GM12878 (cell line): Measurements from ENCODE around the gene EYS. TPM values are rescaled to one million over a fixed set of nuclear protein-coding genes. Genes with fewer than 3 reads are reported as not detected.

Source experiments
- ATAC-seq: fragments of 200-7000 bp; cut with Tn5 transposase; 3 replicates; pipeline ENCODE4 v1.9.1; 2020; ENCODE audit warnings: mild to moderate bottlenecking, moderate library complexity
- BruUV-seq: library from RNA; stranded (reverse); fragments of 400-500 nt; replicated peaks from 2 replicates; lab custom pipeline; 2021; lab: Mats Ljungman, UMichigan
- CTCF ChIA-PET: fragments of 300-600 bp; sonication (Branson Sonifier 250); formaldehyde crosslinking; extraction: SDS; loops from one replicate; lab custom pipeline; 2021; ENCODE audit warnings: inconsistent platforms; lab: Yijun Ruan, JAX
- POLR2A ChIA-PET: fragments of 350-600 bp; formaldehyde crosslinking; extraction: SDS; loops from one replicate; lab custom pipeline; 2021; ENCODE audit warnings: inconsistent platforms; lab: Charles Lee
- RAD21 ChIA-PET: fragments of 300-600 bp; sonication (Branson Sonifier 250); formaldehyde crosslinking; loops from one replicate; lab custom pipeline; 2023; ENCODE audit warnings: antibody characterized with exemption; ENCODE audit not compliant: unreplicated experiment; lab: Charles Lee
- SMC1A ChIA-PET: fragments of 300-600 bp; sonication (Branson Sonifier 250); formaldehyde crosslinking; loops from one replicate; lab custom pipeline; 2023; ENCODE audit not compliant: unreplicated experiment, uncharacterized antibody; lab: Charles Lee
- DNase-seq: peaks from one replicate; pipeline ENCODE4 v3.0.0-alpha.2; 2011; ENCODE audit warnings: low read depth, low spot score
- FAIRE-seq: peaks from 3 replicates; lab custom pipeline; 2011; peaks lifted over from hg19 to GRCh38; lab: Jason Lieb, UNC
- H2AFZ ChIP-seq: 2 replicates; pipeline ENCODE4 v1.6.0; 2011; ENCODE audit warnings: low read depth, low read length, control low read depth; ENCODE audit not compliant: control insufficient read depth
- H3K27ac ChIP-seq: 2 replicates; pipeline ENCODE4 v1.5.1; 2011; ENCODE audit warnings: control low read depth; ENCODE audit not compliant: control insufficient read depth, insufficient read depth
- H3K27me3 ChIP-seq, 2 experiments: replicated peaks in 1 of 2; 2 replicates each; pipeline versions ENCODE4 v1.6.0 to v1.6.1; 2011; ENCODE audit warnings: low read length in 1 of 2; ENCODE audit not compliant: control insufficient read depth in 2 of 2, insufficient read depth in 2 of 2
- H3K36me3 ChIP-seq, 2 experiments: 2 replicates each; pipeline ENCODE4 v1.5.1; 2011; ENCODE audit warnings: low read length in 1 of 2; ENCODE audit not compliant: control insufficient read depth in 2 of 2, insufficient read depth in 2 of 2
- H3K4me1 ChIP-seq: 2 replicates; pipeline ENCODE4 v1.6.1; 2011; ENCODE audit warnings: mild to moderate bottlenecking, low read length, moderate library complexity, mixed read lengths; ENCODE audit not compliant: control insufficient read depth, insufficient read depth
- H3K4me2 ChIP-seq: 2 replicates; pipeline ENCODE4 v1.6.0; 2011; ENCODE audit warnings: control low read depth; ENCODE audit not compliant: control insufficient read depth, insufficient read depth
- H3K4me3 ChIP-seq: fragments of 200-600 bp; sonication (generic); 2 replicates; pipeline ENCODE4 v1.5.1; 2016
- H3K79me2 ChIP-seq: 2 replicates; pipeline ENCODE4 v1.6.0; 2011; ENCODE audit warnings: low read length; ENCODE audit not compliant: control insufficient read depth, insufficient read depth
- H3K9ac ChIP-seq: 2 replicates; pipeline ENCODE4 v1.8.0; 2011; ENCODE audit warnings: low read length, control low read depth, mixed read lengths; ENCODE audit not compliant: control insufficient read depth, insufficient read depth
- H3K9me3 ChIP-seq: replicated peaks from 3 replicates; pipeline ENCODE4 v1.5.1; 2011; ENCODE audit warnings: mild to moderate bottlenecking, low read length; ENCODE audit not compliant: control insufficient read depth, insufficient read depth
- H4K20me1 ChIP-seq: 2 replicates; pipeline ENCODE4 v1.6.0; 2011; ENCODE audit not compliant: control insufficient read depth, insufficient read depth
- ATF7 ChIP-seq: fragments of 450-650 bp; IDR thresholded peaks from 2 replicates; pipeline ENCODE4 v1.6.1; 2016; ENCODE audit warnings: low read depth, mild to moderate bottlenecking
- BACH1 ChIP-seq: fragments of 450-650 bp; IDR thresholded peaks from 2 replicates; pipeline ENCODE4 v1.6.1; 2017; ENCODE audit warnings: mild to moderate bottlenecking, borderline replicate concordance
- CBFB ChIP-seq: IDR thresholded peaks from 2 replicates; pipeline ENCODE4 v1.6.1; 2016; ENCODE audit warnings: antibody characterized with exemption, low read depth
- CHD4 ChIP-seq: fragments of 200-600 bp; sonication (generic); IDR thresholded peaks from 2 replicates; pipeline ENCODE4 v1.6.1; 2016; ENCODE audit warnings: mild to moderate bottlenecking
- GATAD2B ChIP-seq: fragments of 450-650 bp; conservative IDR thresholded peaks from 2 replicates; pipeline ENCODE4 v1.6.1; 2017; ENCODE audit warnings: low read depth, mild to moderate bottlenecking, moderate library complexity
- HDAC2 ChIP-seq: fragments of 200-600 bp; sonication (generic); IDR thresholded peaks from 2 replicates; pipeline ENCODE4 v1.6.1; 2017
- IKZF1 ChIP-seq: fragments of 450-650 bp; conservative IDR thresholded peaks from 2 replicates; pipeline ENCODE4 v1.6.1; 2017; ENCODE audit warnings: antibody characterized with exemption, mild to moderate bottlenecking
- KDM1A ChIP-seq: fragments of 200-600 bp; sonication (generic); IDR thresholded peaks from 2 replicates; pipeline ENCODE4 v1.6.1; 2016; ENCODE audit warnings: borderline replicate concordance
- NFXL1 ChIP-seq: fragments of 450-650 bp; IDR thresholded peaks from 2 replicates; pipeline ENCODE4 v1.6.1; 2017; ENCODE audit warnings: antibody characterized with exemption, mild to moderate bottlenecking, borderline replicate concordance
- NR2F1 ChIP-seq: fragments of 450-650 bp; conservative IDR thresholded peaks from 2 replicates; pipeline ENCODE4 v1.6.1; 2017; ENCODE audit warnings: mild to moderate bottlenecking
- POU2F2 ChIP-seq: IDR thresholded peaks from 3 replicates; pipeline ENCODE4 v1.6.1; 2011; ENCODE audit warnings: low read depth, mild to moderate bottlenecking, low read length, borderline replicate concordance
- STAT1 ChIP-seq: fragments of 450-650 bp; conservative IDR thresholded peaks from 2 replicates; pipeline ENCODE4 v1.6.1; 2014; ENCODE audit warnings: antibody characterized with exemption, mild to moderate bottlenecking
- ZZZ3 ChIP-seq: IDR thresholded peaks from 2 replicates; pipeline ENCODE4 v1.6.1; 2011; ENCODE audit warnings: low read depth; ENCODE audit not compliant: control insufficient read depth, insufficient read length
- WGBS: methylation state at CpG from one replicate; pipeline ENCODE4 v1.1.6; 2016; ENCODE audit warnings: low lambda C conversion rate; ENCODE audit not compliant: insufficient replicate concordance, insufficient coverage; ENCODE audit errors: missing lambda C conversion rate; 5-methylcytosine and 5-hydroxymethylcytosine counted together
- in situ Hi-C: fragments of 300-500 bp; cut with MboI; formaldehyde crosslinking; loops from 9 replicates; pipeline ENCODE4 v1.14.3; 2018; ENCODE audit warnings: mixed read lengths
- intact Hi-C: fragments of 100-400 bp; cut with micrococcal nuclease; formaldehyde crosslinking; loops from one replicate; pipeline ENCODE4 v1.14.2; 2022; ENCODE audit not compliant: unreplicated experiment
- polyA plus RNA-seq, 11 experiments: library from polyadenylated mRNA; depleted of rRNA in 4 of 11; unstranded in 6 of 11; stranded (reverse) in 5 of 11; fragments of >200 nt; fragmentation: Nextera tagmentation in 4 of 11; fragmentation: Illumina TruSeq in 1 of 11; extraction: Ambion mirVana in 4 of 11; extraction: Trizol in 1 of 11; gene quantifications; 1 replicate in 1 of 11; 2 replicates in 10 of 11; pipeline versions ENCODE4 v1.2.1 to v1.2.3, GENCODE V29; 2011 to 2016; ENCODE audit warnings: inconsistent platforms in 2 of 11, missing spikeins in 2 of 11, low read depth in 1 of 11
- total RNA-seq, 4 experiments: library from RNA; depleted of rRNA in 3 of 4; stranded (reverse); fragments of >200 nt in 3 of 4; fragmentation: Illumina TruSeq in 1 of 4; extraction: Trizol in 1 of 4; gene quantifications; 2 replicates each; pipeline versions ENCODE4 v1.2.1 to v1.2.3, GENCODE V29; 2013 to 2021
- TF ChIP-seq, protein P1 (sequence below): IDR thresholded peaks from 2 replicates; pipeline ENCODE4 v1.6.1; 2012; ENCODE audit warnings: low read length, inconsistent platforms

Gene EYS
- total and polyA plus RNA-seq, 10 of the 15 experiments (the other 5 are each of a cell fraction or from before 2014, with no cell fraction given), result under 0.01 to 0.14 (median 0.02) TPM; not detected in 1

DNA sequence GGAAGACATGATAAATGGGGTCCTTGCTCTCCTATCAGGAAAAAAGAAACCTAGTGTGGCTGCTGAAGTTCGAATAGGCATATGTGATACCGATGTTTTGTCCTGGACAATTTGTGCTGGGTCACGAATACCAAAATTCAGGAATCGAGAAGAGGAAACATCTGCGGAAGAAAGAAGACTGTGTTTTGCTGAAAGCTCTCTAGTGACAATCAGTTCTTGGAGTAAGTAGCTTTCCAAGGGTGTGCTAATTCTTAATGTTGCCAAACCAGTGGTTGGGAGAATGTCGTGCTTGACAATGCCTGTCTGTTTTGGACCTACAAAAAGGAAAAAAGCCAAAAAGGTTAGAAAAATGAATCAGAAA is 1115.4 kb downstream of the EYS start:
- POLR2A ChIA-PET, result no interaction called here
- CTCF ChIA-PET, result no interaction called here
- no peak for ATAC-seq
- no peak overlapping the region for H3K4me2 ChIP-seq
- H4K20me1 ChIP-seq, result no peaks in the 10 kb centered on the region
- H3K27ac ChIP-seq, result no peak overlapping the region
- H3K4me1 ChIP-seq, result no peaks in the 10 kb centered on the region
- no peak for DNase-seq
- H3K4me3 ChIP-seq, result no peak overlapping the region
- H3K27me3 ChIP-seq, result no peaks in the 10 kb centered on the region
- in situ Hi-C loops (no loop called here), intact Hi-C loops (no loop called here)
- SMC1A ChIA-PET, result no interaction called here
- no peak for FAIRE-seq
- TF ChIP-seq CBFB (no peak), CHD4 (no peak), NR2F1 (no peak), GATAD2B (no peak), HDAC2 (no peak), KDM1A (no peak), ZZZ3 (no peak), ATF7 (no peak), POU2F2 (no peak), STAT1 (no peak), NFXL1 (no peak), IKZF1 (no peak), BACH1 (no peak)
- TF ChIP-seq, protein P1, sequence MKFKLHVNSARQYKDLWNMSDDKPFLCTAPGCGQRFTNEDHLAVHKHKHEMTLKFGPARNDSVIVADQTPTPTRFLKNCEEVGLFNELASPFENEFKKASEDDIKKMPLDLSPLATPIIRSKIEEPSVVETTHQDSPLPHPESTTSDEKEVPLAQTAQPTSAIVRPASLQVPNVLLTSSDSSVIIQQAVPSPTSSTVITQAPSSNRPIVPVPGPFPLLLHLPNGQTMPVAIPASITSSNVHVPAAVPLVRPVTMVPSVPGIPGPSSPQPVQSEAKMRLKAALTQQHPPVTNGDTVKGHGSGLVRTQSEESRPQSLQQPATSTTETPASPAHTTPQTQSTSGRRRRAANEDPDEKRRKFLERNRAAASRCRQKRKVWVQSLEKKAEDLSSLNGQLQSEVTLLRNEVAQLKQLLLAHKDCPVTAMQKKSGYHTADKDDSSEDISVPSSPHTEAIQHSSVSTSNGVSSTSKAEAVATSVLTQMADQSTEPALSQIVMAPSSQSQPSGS, result no peak
- H3K9ac ChIP-seq, result no peak overlapping the region
- RAD21 ChIA-PET, result no interaction called here
- H3K79me2 ChIP-seq, result no peaks in the 10 kb centered on the region
- 39% methylated on average over 6 of the region's 6 CpGs for WGBS
- H3K36me3 ChIP-seq, result no peaks in the 10 kb centered on the region
- no TSS peak for BruUV-seq
- H3K9me3 ChIP-seq, result no peaks in the 10 kb centered on the region
- H2AFZ ChIP-seq, result no peak overlapping the region
